Neural cell (in vitro differentiated cells): Measurements from ENCODE around the gene NLN. TPM values are rescaled to one million over a fixed set of nuclear protein-coding genes. Genes with fewer than 3 reads are reported as not detected.
"Not testable (repeated sequence)": the region's sequence is repeated elsewhere in the genome, so short reads cannot be mapped to it uniquely, and the experiment has no call there.

Experiments
- H2AFZ ChIP-seq: fragments of 200-600, 300-800 bp; sonication (generic), shearing (Covaris generic); 2 replicates; pipeline ENCODE4 v1.6.0; 2014; ENCODE audit warnings: low read depth, mild to moderate bottlenecking, antibody characterized with exemption, low read length, moderate library complexity
- H3F3A ChIP-seq: fragments of 200-600 bp; shearing (Covaris generic); 2 replicates; pipeline ENCODE4 v1.6.1; 2016; ENCODE audit warnings: mild to moderate bottlenecking, moderate library complexity, mixed read lengths, antibody characterized with exemption, low read length; ENCODE audit not compliant: insufficient read depth, poor library complexity, severe bottlenecking
- H3K27ac ChIP-seq: fragments of 200-600, 300-800 bp; sonication (generic), shearing (Covaris generic); 2 replicates; pipeline ENCODE4 v1.5.1; 2014; ENCODE audit warnings: mild to moderate bottlenecking, low read length, moderate library complexity
- H3K27me3 ChIP-seq: fragments of 300-800, 200-600 bp; sonication (generic), shearing (Covaris generic); 2 replicates; pipeline ENCODE4 v1.6.0; 2014; ENCODE audit warnings: mild to moderate bottlenecking, low read depth, low read length, moderate library complexity; ENCODE audit not compliant: insufficient read depth
- H3K36me3 ChIP-seq: fragments of 300-800, 200-600 bp; sonication (generic), shearing (Covaris generic); 2 replicates; pipeline ENCODE4 v1.5.1; 2014; ENCODE audit warnings: mild to moderate bottlenecking, antibody characterized with exemption, low read length, moderate library complexity; ENCODE audit not compliant: insufficient read depth
- H3K4me2 ChIP-seq: fragments of 300-800, 200-600 bp; sonication (generic), shearing (Covaris generic); 2 replicates; pipeline ENCODE4 v1.6.0; 2014; ENCODE audit warnings: mild to moderate bottlenecking, low read length
- H3K4me3 ChIP-seq: fragments of 300-800, 200-600 bp; sonication (generic), shearing (Covaris generic); 2 replicates; pipeline ENCODE4 v1.5.1; 2014; ENCODE audit warnings: mild to moderate bottlenecking, low read length, moderate library complexity
- H3K79me2 ChIP-seq: fragments of 200-600 bp; shearing (Covaris generic); replicated peaks from 2 replicates; pipeline ENCODE4 v1.6.0; 2014; ENCODE audit warnings: mild to moderate bottlenecking, low read length, moderate library complexity; ENCODE audit not compliant: insufficient read depth
- H3K9ac ChIP-seq: fragments of 300-800, 200-600 bp; sonication (generic), shearing (Covaris generic); 2 replicates; pipeline ENCODE4 v1.6.1; 2016; ENCODE audit warnings: mild to moderate bottlenecking, low read length, mixed read lengths
- H3K9me2 ChIP-seq: fragments of 200-600 bp; shearing (Covaris generic); 2 replicates; pipeline ENCODE4 v1.6.1; 2016; ENCODE audit warnings: mild to moderate bottlenecking, low read length, mixed read lengths; ENCODE audit not compliant: insufficient read depth
- H3K9me3 ChIP-seq: fragments of 200-600, 300-800 bp; sonication (generic), shearing (Covaris generic); 2 replicates; pipeline ENCODE4 v1.6.1; 2016; ENCODE audit warnings: mild to moderate bottlenecking, mixed run types, low read length, moderate library complexity, mixed read lengths
- H4K20me1 ChIP-seq: fragments of 200-600 bp; shearing (Covaris generic); 2 replicates; pipeline ENCODE4 v1.6.1; 2016; ENCODE audit warnings: mild to moderate bottlenecking, mixed run types; ENCODE audit not compliant: insufficient read depth
- EZH2 ChIP-seq: fragments of 200-600, 300-800 bp; shearing (Covaris generic), sonication (generic); IDR thresholded peaks from 2 replicates; pipeline ENCODE4 v1.6.1; 2014; ENCODE audit warnings: antibody characterized with exemption, low read length, borderline replicate concordance, mild to moderate bottlenecking; ENCODE audit not compliant: insufficient read depth, poor library complexity, severe bottlenecking
- MXI1 ChIP-seq: fragments of 450-650 bp; conservative IDR thresholded peaks from 2 replicates; pipeline ENCODE4 v1.6.1; 2014; ENCODE audit warnings: antibody characterized with exemption, mild to moderate bottlenecking; ENCODE audit not compliant: poor library complexity, severe bottlenecking
- POLR2AphosphoS5 ChIP-seq: IDR thresholded peaks from 2 replicates; pipeline ENCODE4 v1.6.1; 2012
- RAD21 ChIP-seq: fragments of 450-650 bp; conservative IDR thresholded peaks from 2 replicates; pipeline ENCODE4 v1.6.1; 2014; ENCODE audit warnings: antibody characterized with exemption, mild to moderate bottlenecking, moderate library complexity
- SMC3 ChIP-seq: fragments of 450-650 bp; conservative IDR thresholded peaks from 2 replicates; pipeline ENCODE4 v1.6.1; 2014; ENCODE audit warnings: antibody characterized with exemption, mild to moderate bottlenecking, moderate library complexity; ENCODE audit not compliant: poor library complexity
- TAF1 ChIP-seq: IDR thresholded peaks from 2 replicates; pipeline ENCODE4 v1.6.1; 2012; ENCODE audit warnings: low read depth
- polyA plus RNA-seq: library from polyadenylated mRNA; depleted of rRNA; stranded (reverse); fragments of >200 nt; gene quantifications from 2 replicates; pipeline ENCODE4 v1.2.3, GENCODE V29; 2014
- TF ChIP-seq, protein P1 (sequence below): fragments of 450-650 bp; IDR thresholded peaks from 2 replicates; pipeline ENCODE4 v1.5.1; 2014; ENCODE audit warnings: antibody characterized with exemption, mild to moderate bottlenecking, moderate library complexity; ENCODE audit not compliant: poor library complexity, severe bottlenecking
- TF ChIP-seq, protein P2 (sequence below): IDR thresholded peaks from 2 replicates; pipeline ENCODE4 v1.6.1; 2012; ENCODE audit warnings: borderline replicate concordance

Gene NLN
- polyA plus RNA-seq, 1 donor from 2014 or later: 18.7 TPM

DNA sequence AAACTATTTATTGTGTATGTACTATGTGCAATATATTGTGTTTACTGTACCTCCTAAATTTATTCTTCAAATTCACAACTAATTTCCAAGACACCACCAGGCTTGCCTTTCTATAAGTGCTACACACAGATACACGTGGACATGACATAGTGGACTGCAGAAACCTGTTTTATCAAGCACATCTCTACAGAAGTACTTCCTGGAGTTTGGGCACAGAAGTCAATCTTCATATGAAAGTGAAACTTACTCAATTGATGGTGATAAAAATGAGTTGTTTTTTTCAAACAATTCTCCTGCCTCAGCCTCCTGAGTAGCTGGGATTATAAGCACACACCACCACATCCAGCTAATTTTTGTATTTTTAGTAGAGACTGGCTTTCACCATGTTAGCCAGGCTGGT is 57.6 kb downstream of the NLN start:
- H3K4me2 ChIP-seq: no peak overlapping the region
- H3K79me2 ChIP-seq: no peaks in the 10 kb centered on the region
- H3K27ac ChIP-seq: no peak overlapping the region
- H3K9ac ChIP-seq: no peak overlapping the region
- peaks cover 5% of the 10 kb centered on the region for H3K36me3 ChIP-seq
- H3F3A ChIP-seq: no peaks in the 10 kb centered on the region
- H3K27me3 ChIP-seq: no peaks in the 10 kb centered on the region
- no peaks in the 10 kb centered on the region for H3K9me3 ChIP-seq
- no peak overlapping the region for H3K4me3 ChIP-seq
- H4K20me1 ChIP-seq: no peaks in the 10 kb centered on the region
- H2AFZ ChIP-seq: no peak overlapping the region
- H3K9me2 ChIP-seq: no peaks in the 10 kb centered on the region
- TF ChIP-seq, protein P1, sequence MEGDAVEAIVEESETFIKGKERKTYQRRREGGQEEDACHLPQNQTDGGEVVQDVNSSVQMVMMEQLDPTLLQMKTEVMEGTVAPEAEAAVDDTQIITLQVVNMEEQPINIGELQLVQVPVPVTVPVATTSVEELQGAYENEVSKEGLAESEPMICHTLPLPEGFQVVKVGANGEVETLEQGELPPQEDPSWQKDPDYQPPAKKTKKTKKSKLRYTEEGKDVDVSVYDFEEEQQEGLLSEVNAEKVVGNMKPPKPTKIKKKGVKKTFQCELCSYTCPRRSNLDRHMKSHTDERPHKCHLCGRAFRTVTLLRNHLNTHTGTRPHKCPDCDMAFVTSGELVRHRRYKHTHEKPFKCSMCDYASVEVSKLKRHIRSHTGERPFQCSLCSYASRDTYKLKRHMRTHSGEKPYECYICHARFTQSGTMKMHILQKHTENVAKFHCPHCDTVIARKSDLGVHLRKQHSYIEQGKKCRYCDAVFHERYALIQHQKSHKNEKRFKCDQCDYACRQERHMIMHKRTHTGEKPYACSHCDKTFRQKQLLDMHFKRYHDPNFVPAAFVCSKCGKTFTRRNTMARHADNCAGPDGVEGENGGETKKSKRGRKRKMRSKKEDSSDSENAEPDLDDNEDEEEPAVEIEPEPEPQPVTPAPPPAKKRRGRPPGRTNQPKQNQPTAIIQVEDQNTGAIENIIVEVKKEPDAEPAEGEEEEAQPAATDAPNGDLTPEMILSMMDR: no peak
- TF ChIP-seq SMC3 (no peak), EZH2 (no peak), RAD21 (no peak), POLR2AphosphoS5 (no peak), MXI1 (no peak)
- TF ChIP-seq, protein P2, sequence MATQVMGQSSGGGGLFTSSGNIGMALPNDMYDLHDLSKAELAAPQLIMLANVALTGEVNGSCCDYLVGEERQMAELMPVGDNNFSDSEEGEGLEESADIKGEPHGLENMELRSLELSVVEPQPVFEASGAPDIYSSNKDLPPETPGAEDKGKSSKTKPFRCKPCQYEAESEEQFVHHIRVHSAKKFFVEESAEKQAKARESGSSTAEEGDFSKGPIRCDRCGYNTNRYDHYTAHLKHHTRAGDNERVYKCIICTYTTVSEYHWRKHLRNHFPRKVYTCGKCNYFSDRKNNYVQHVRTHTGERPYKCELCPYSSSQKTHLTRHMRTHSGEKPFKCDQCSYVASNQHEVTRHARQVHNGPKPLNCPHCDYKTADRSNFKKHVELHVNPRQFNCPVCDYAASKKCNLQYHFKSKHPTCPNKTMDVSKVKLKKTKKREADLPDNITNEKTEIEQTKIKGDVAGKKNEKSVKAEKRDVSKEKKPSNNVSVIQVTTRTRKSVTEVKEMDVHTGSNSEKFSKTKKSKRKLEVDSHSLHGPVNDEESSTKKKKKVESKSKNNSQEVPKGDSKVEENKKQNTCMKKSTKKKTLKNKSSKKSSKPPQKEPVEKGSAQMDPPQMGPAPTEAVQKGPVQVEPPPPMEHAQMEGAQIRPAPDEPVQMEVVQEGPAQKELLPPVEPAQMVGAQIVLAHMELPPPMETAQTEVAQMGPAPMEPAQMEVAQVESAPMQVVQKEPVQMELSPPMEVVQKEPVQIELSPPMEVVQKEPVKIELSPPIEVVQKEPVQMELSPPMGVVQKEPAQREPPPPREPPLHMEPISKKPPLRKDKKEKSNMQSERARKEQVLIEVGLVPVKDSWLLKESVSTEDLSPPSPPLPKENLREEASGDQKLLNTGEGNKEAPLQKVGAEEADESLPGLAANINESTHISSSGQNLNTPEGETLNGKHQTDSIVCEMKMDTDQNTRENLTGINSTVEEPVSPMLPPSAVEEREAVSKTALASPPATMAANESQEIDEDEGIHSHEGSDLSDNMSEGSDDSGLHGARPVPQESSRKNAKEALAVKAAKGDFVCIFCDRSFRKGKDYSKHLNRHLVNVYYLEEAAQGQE: no peak

DNA sequence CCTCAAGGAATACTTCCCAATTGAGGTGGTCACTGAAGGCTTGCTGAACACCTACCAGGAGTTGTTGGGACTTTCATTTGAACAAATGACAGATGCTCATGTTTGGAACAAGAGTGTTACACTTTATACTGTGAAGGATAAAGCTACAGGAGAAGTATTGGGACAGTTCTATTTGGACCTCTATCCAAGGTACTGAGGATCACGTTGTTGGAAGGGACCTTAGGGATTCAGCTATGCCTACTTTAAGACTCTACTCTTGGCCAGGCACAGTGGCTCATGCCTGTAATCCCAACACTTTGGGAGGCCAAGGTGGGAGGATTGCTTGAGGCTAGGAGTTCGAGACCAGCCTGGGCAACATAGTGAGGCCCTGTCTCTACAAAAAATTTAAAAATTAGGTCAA is 66.3 kb downstream of the NLN start:
- H3K36me3 ChIP-seq, H3K9me3 ChIP-seq, H3K27ac ChIP-seq, H3K4me2 ChIP-seq, H3K9ac ChIP-seq, H3F3A ChIP-seq, H2AFZ ChIP-seq, H3K79me2 ChIP-seq, H3K9me2 ChIP-seq, H3K27me3 ChIP-seq, H3K4me3 ChIP-seq, H4K20me1 ChIP-seq: not testable (repeated sequence)

DNA sequence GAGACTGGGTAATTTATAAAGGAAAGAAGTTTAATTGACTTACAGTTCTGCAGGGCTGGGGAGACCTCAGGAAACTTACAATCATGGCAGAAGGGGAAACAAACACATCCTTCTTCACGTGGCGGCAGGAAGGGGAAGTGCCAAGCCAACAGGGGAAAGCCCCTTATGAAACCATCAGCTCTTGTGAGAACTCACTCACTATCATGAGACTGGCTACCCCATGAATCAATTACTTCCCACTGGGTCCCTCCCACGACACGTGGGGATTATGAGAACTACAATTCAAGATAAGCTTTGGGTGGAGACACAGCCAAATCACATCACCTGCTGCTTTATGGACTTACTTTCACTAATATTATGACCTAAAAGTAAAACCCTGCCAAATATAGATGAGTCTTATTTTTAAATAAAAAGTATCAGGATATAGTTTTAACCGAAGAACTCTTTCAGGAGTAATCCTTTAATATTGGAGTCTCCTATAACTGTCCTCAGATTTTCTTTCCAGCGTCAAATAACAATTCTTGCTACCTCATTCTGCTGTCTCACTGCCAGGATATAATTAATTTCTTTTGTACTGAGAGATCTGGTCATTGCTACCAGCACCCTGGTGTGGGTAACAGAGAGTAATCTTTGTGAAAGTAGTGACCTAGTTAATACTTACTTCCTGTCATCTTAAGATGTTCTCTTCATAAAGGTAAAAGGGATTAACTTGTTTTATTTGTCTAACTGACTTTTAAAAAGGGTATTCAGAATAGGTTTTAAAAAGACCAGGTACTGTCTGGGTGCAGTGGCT is 68.6 kb downstream of the NLN start:
- Histone ChIP-seq H3K27ac (no peak overlapping the region), H2AFZ (no peak overlapping the region), H3K27me3 (no peaks in the 10 kb centered on the region), H3K9ac (no peak overlapping the region), H4K20me1 (no peaks in the 10 kb centered on the region), H3K9me2 (no peaks in the 10 kb centered on the region), H3F3A (no peaks in the 10 kb centered on the region), H3K9me3 (no peaks in the 10 kb centered on the region), H3K4me3 (no peak overlapping the region), H3K36me3 (peaks cover 11% of the 10 kb centered on the region), H3K4me2 (no peak overlapping the region), H3K79me2 (no peaks in the 10 kb centered on the region)
- TF ChIP-seq EZH2 (no peak), TAF1 (no peak), POLR2AphosphoS5 (no peak)
- TF ChIP-seq, protein P1: no peak
